Measurements from ENCODE around the gene DSG4. TPM values are rescaled to one million over a fixed set of nuclear protein-coding genes. Genes with fewer than 3 reads are reported as not detected.

DSG4 gene
- total RNA-seq, 1 donor from 2014 or later = not detected

DNA sequence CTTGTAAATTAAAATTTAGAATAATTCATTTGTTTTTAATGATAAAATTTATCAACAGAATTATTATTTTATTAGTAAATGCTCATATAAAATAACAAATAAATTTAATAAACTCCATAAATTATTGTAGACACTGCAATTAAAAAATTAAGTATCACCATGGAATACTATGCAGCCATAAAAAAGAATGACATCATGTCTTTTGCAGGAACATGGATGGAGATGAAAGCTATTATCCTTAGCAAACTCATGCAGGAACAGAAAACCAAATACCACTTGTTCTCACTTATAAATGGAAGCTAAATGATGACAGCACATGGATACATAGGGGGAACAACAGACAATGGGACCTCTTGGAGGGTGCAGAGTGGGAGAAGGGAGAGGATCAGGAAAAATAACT, 41.3 kb downstream of the DSG4 start:
- Histone ChIP-seq H4K20me1 (ENCODE audit: insufficient read depth, low read length) (no peaks in the 10 kb centered on the region), H3K4me3 (ENCODE audit: insufficient read depth, low read depth, low read length) (no peak overlapping the region), H3K36me3 (ENCODE audit: insufficient read depth, low read length) (no peaks in the 10 kb centered on the region), H3K9ac (ENCODE audit: low read length) (no peak overlapping the region), H3K4me1 (ENCODE audit: insufficient read depth, low read length) (no peaks in the 10 kb centered on the region), H3K27me3 (ENCODE audit: insufficient read depth, low read length) (no peaks in the 10 kb centered on the region), H3K27ac (ENCODE audit: low read depth, low read length) (no peak overlapping the region), H3K9me3 (ENCODE audit: insufficient read depth, low read depth, low read length) (no peaks in the 10 kb centered on the region), H3K79me2 (ENCODE audit: insufficient read depth, low read length) (no peaks in the 10 kb centered on the region), H3K4me2 (ENCODE audit: low read length) (no peak overlapping the region), H2AFZ (ENCODE audit: low read depth, low read length) (no peak overlapping the region)
- no peak for FAIRE-seq
- Mint-ChIP-seq H3K27ac (ENCODE audit: unreplicated experiment) (no peak overlapping the region), H3K36me3 (ENCODE audit: low read depth, unreplicated experiment) (no peaks in the 10 kb centered on the region), H3K9me3 (ENCODE audit: unreplicated experiment) (no peaks in the 10 kb centered on the region), H3K4me3 (ENCODE audit: unreplicated experiment) (no peak overlapping the region), H3K4me1 (ENCODE audit: low read depth, unreplicated experiment) (peaks cover 2% of the 10 kb centered on the region), H3K27me3 (ENCODE audit: low read depth, unreplicated experiment) (no peaks in the 10 kb centered on the region)
- TF ChIP-seq EZH2 (IDR thresholded peaks at IDR 0.05; ENCODE audit: insufficient read depth, low read length) = no peak
- no peak for DNase-seq (ENCODE audit: low read depth)

DNA sequence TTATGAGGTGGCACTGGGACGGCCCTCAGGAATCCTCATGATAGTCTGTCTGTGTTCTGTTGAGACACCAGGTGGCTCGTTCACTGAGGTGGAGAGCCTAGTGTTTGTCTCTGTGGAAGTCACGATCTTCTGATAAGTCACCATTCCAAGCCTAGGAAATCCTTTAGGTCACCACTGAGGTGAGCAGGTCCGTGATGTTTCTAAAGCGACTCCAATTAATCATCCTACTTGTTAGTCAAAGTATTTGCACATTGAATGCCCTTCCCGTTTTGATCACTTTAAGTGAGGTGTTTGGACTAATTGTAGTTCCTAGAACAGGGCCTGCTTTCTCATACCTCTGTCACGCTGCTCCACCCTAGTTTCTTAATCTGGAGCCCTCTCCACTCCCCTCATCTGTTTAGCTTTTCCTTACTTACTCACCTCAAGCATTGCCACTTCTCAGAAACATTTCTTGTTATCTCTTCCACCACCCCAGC, 42.9 kb downstream of the DSG4 start:
- FAIRE-seq = no peak
- H3K4me3 Mint-ChIP-seq (ENCODE audit: unreplicated experiment) = no peak overlapping the region

DNA sequence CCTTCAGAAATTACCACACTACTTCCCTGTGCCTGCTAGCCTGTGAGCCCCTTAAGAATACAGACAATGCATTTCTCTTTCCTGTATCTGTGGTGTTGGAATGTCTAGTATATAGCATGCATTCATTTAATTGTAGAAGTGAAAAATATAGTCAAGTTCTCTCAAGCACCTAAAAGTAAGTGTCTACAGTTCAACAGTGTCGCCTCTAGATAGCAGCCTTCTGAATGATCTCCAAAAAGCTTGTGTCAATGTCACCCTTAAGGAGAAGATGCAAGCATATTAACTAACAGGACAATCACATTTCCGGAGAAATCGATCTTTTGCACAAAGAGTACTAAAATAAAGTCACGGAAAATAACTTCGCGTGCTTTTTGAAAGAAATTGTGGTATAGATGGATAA, 43.5 kb downstream of the DSG4 start:
- Mint-ChIP-seq H3K27me3 (ENCODE audit: low read depth, unreplicated experiment) (no peaks in the 10 kb centered on the region), H3K27ac (ENCODE audit: unreplicated experiment) (no peak overlapping the region), H3K9me3 (ENCODE audit: unreplicated experiment) (no peaks in the 10 kb centered on the region), H3K4me1 (ENCODE audit: low read depth, unreplicated experiment) (peaks cover 2% of the 10 kb centered on the region), H3K36me3 (ENCODE audit: low read depth, unreplicated experiment) (no peaks in the 10 kb centered on the region), H3K4me3 (ENCODE audit: unreplicated experiment) (no peak overlapping the region)
- no peak overlapping the region for H3K4me3 ChIP-seq (ENCODE audit: insufficient read depth, low read depth, low read length)
- H3K36me3 ChIP-seq (ENCODE audit: insufficient read depth, low read length) = no peaks in the 10 kb centered on the region
- no peaks in the 10 kb centered on the region for H3K27me3 ChIP-seq (ENCODE audit: insufficient read depth, low read length)
- no peaks in the 10 kb centered on the region for H3K79me2 ChIP-seq (ENCODE audit: insufficient read depth, low read length)
- H2AFZ ChIP-seq (ENCODE audit: low read depth, low read length) = no peak overlapping the region
- no peaks in the 10 kb centered on the region for H4K20me1 ChIP-seq (ENCODE audit: insufficient read depth, low read length)
- no peaks in the 10 kb centered on the region for H3K9me3 ChIP-seq (ENCODE audit: insufficient read depth, low read depth, low read length)
- H3K4me2 ChIP-seq (ENCODE audit: low read length) = no peak overlapping the region
- no peaks in the 10 kb centered on the region for H3K4me1 ChIP-seq (ENCODE audit: insufficient read depth, low read length)
- no peak for DNase-seq (ENCODE audit: low read depth)
- no peak for FAIRE-seq
- no peak overlapping the region for H3K9ac ChIP-seq (ENCODE audit: low read length)
- TF ChIP-seq, protein P1, sequence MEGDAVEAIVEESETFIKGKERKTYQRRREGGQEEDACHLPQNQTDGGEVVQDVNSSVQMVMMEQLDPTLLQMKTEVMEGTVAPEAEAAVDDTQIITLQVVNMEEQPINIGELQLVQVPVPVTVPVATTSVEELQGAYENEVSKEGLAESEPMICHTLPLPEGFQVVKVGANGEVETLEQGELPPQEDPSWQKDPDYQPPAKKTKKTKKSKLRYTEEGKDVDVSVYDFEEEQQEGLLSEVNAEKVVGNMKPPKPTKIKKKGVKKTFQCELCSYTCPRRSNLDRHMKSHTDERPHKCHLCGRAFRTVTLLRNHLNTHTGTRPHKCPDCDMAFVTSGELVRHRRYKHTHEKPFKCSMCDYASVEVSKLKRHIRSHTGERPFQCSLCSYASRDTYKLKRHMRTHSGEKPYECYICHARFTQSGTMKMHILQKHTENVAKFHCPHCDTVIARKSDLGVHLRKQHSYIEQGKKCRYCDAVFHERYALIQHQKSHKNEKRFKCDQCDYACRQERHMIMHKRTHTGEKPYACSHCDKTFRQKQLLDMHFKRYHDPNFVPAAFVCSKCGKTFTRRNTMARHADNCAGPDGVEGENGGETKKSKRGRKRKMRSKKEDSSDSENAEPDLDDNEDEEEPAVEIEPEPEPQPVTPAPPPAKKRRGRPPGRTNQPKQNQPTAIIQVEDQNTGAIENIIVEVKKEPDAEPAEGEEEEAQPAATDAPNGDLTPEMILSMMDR (IDR thresholded peaks at IDR 0.05; ENCODE audit: insufficient read depth, low read depth, low read length) = no peak
- no peak for TF ChIP-seq EZH2 (IDR thresholded peaks at IDR 0.05; ENCODE audit: insufficient read depth, low read length)
- no peak overlapping the region for H3K27ac ChIP-seq (ENCODE audit: low read depth, low read length)

More for the DNA sequence above, 42.9 kb downstream of the DSG4 start:
- H3K9ac ChIP-seq (ENCODE audit: low read length) = no peak overlapping the region
- no peaks in the 10 kb centered on the region for H4K20me1 ChIP-seq (ENCODE audit: insufficient read depth, low read length)
- no peak overlapping the region for H3K4me2 ChIP-seq (ENCODE audit: low read length)
- Mint-ChIP-seq H3K9me3 (ENCODE audit: unreplicated experiment) (no peaks in the 10 kb centered on the region), H3K36me3 (ENCODE audit: low read depth, unreplicated experiment) (no peaks in the 10 kb centered on the region), H3K4me1 (ENCODE audit: low read depth, unreplicated experiment) (peaks cover 2% of the 10 kb centered on the region), H3K27me3 (ENCODE audit: low read depth, unreplicated experiment) (no peaks in the 10 kb centered on the region), H3K27ac (ENCODE audit: unreplicated experiment) (no peak overlapping the region)
- H3K9me3 ChIP-seq (ENCODE audit: insufficient read depth, low read depth, low read length) = no peaks in the 10 kb centered on the region
- TF ChIP-seq, protein P1 (IDR thresholded peaks at IDR 0.05; ENCODE audit: insufficient read depth, low read depth, low read length) = no peak
- TF ChIP-seq EZH2 (IDR thresholded peaks at IDR 0.05; ENCODE audit: insufficient read depth, low read length) = no peak
- no peaks in the 10 kb centered on the region for H3K27me3 ChIP-seq (ENCODE audit: insufficient read depth, low read length)
- no peak overlapping the region for H3K4me3 ChIP-seq (ENCODE audit: insufficient read depth, low read depth, low read length)
- H2AFZ ChIP-seq (ENCODE audit: low read depth, low read length) = no peak overlapping the region
- no peak overlapping the region for H3K27ac ChIP-seq (ENCODE audit: low read depth, low read length)
- H3K4me1 ChIP-seq (ENCODE audit: insufficient read depth, low read length) = no peaks in the 10 kb centered on the region
- H3K36me3 ChIP-seq (ENCODE audit: insufficient read depth, low read length) = no peaks in the 10 kb centered on the region
- no peaks in the 10 kb centered on the region for H3K79me2 ChIP-seq (ENCODE audit: insufficient read depth, low read length)
- no peak for DNase-seq (ENCODE audit: low read depth)

Measured in astrocyte (in vitro differentiated cells and primary cell).